GM12878 (cell line): Measurements from ENCODE around the gene PLVAP. TPM values are rescaled to one million over a fixed set of nuclear protein-coding genes. Genes with fewer than 3 reads are reported as not detected.
A peak's percentile ranks its signal among the peaks of the same experiment; 100 is the strongest.

Source experiments
- CBFB ChIP-seq: IDR thresholded peaks from 2 replicates; pipeline ENCODE4 v1.6.1; 2016; ENCODE audit warnings: antibody characterized with exemption, low read depth
- CEBPB ChIP-seq, 2 experiments: fragments of 150-350 bp in 1 of 2; IDR thresholded peaks; 2 replicates each; pipeline ENCODE4 v1.6.1; 2012 to 2014; ENCODE audit warnings: low read depth in 2 of 2, low read length in 2 of 2, borderline replicate concordance in 1 of 2, inconsistent platforms in 1 of 2
- CHD2 ChIP-seq: IDR thresholded peaks from 2 replicates; pipeline ENCODE4 v1.6.1; 2011; ENCODE audit warnings: low read depth, low read length, improper control_type of control experiment, borderline replicate concordance
- EGR1 ChIP-seq, 2 experiments: IDR thresholded peaks; 1 replicate in 1 of 2; 2 replicates in 1 of 2; pipeline ENCODE4 v1.6.1; 2011 to 2012; ENCODE audit warnings: low read depth in 2 of 2, low read length in 2 of 2, borderline replicate concordance in 1 of 2, mild to moderate bottlenecking in 1 of 2, moderate library complexity in 1 of 2
- GATAD2B ChIP-seq: fragments of 450-650 bp; conservative IDR thresholded peaks from 2 replicates; pipeline ENCODE4 v1.6.1; 2017; ENCODE audit warnings: low read depth, mild to moderate bottlenecking, moderate library complexity
- HDAC6 ChIP-seq: fragments of 200-600 bp; sonication (generic); IDR thresholded peaks from one replicate; pipeline ENCODE4 v1.8.0; 2017; ENCODE audit warnings: antibody characterized with exemption; ENCODE audit not compliant: unreplicated experiment
- IKZF1 ChIP-seq: fragments of 450-650 bp; conservative IDR thresholded peaks from 2 replicates; pipeline ENCODE4 v1.6.1; 2017; ENCODE audit warnings: antibody characterized with exemption, mild to moderate bottlenecking
- LARP7 ChIP-seq: fragments of 450-650 bp; IDR thresholded peaks from 2 replicates; pipeline ENCODE4 v1.6.1; 2017; ENCODE audit warnings: mild to moderate bottlenecking
- NFYA ChIP-seq: IDR thresholded peaks from 2 replicates; pipeline ENCODE4 v1.6.1; 2011; ENCODE audit warnings: low read depth, mild to moderate bottlenecking, low read length, improper control_type of control experiment, borderline replicate concordance
- NFYB ChIP-seq: IDR thresholded peaks from 2 replicates; pipeline ENCODE4 v1.6.1; 2011; ENCODE audit warnings: low read depth, mild to moderate bottlenecking, low read length, improper control_type of control experiment, moderate library complexity; ENCODE audit not compliant: insufficient read depth
- NR2C1 ChIP-seq: fragments of 450-650 bp; IDR thresholded peaks from 2 replicates; pipeline ENCODE4 v1.6.1; 2017; ENCODE audit warnings: antibody characterized with exemption, mild to moderate bottlenecking, moderate library complexity
- PAX5 ChIP-seq: IDR thresholded peaks from 2 replicates; pipeline ENCODE4 v1.6.1; 2011; ENCODE audit warnings: low read depth, low read length, borderline replicate concordance
- RAD51 ChIP-seq: fragments of 450-650 bp; IDR thresholded peaks from 2 replicates; pipeline ENCODE4 v1.6.1; 2016; ENCODE audit warnings: moderate library complexity, mild to moderate bottlenecking, inconsistent platforms
- RCOR1 ChIP-seq: conservative IDR thresholded peaks from 2 replicates; pipeline ENCODE4 v1.6.1; 2012; ENCODE audit warnings: low read depth, low read length, improper control_type of control experiment
- SMAD5 ChIP-seq: IDR thresholded peaks from 2 replicates; pipeline ENCODE4 v1.6.1; 2016; ENCODE audit warnings: antibody characterized with exemption, low read depth
- TCF12 ChIP-seq: IDR thresholded peaks from 2 replicates; pipeline ENCODE4 v1.6.1; 2011; ENCODE audit warnings: low read depth, mild to moderate bottlenecking, low read length
- ZNF687 ChIP-seq: fragments of 450-650 bp; IDR thresholded peaks from 2 replicates; pipeline ENCODE4 v1.6.1; 2017; ENCODE audit warnings: mild to moderate bottlenecking, moderate library complexity
- polyA plus RNA-seq, 11 experiments: library from polyadenylated mRNA; depleted of rRNA in 4 of 11; unstranded in 6 of 11; stranded (reverse) in 5 of 11; fragments of >200 nt; fragmentation: Nextera tagmentation in 4 of 11; fragmentation: Illumina TruSeq in 1 of 11; extraction: Ambion mirVana in 4 of 11; extraction: Trizol in 1 of 11; gene quantifications; 1 replicate in 1 of 11; 2 replicates in 10 of 11; pipeline versions ENCODE4 v1.2.1 to v1.2.3, GENCODE V29; 2011 to 2016; ENCODE audit warnings: inconsistent platforms in 2 of 11, missing spikeins in 2 of 11, low read depth in 1 of 11
- total RNA-seq, 4 experiments: library from RNA; depleted of rRNA in 3 of 4; stranded (reverse); fragments of >200 nt in 3 of 4; fragmentation: Illumina TruSeq in 1 of 4; extraction: Trizol in 1 of 4; gene quantifications; 2 replicates each; pipeline versions ENCODE4 v1.2.1 to v1.2.3, GENCODE V29; 2013 to 2021
- TF ChIP-seq, protein P1 (sequence below): fragments of 450-650 bp; IDR thresholded peaks from 2 replicates; pipeline ENCODE4 v1.6.1; 2017; ENCODE audit warnings: mild to moderate bottlenecking
- TF ChIP-seq, protein P2 (sequence below): fragments of 450-650 bp; IDR thresholded peaks from 2 replicates; pipeline ENCODE4 v1.6.1; 2014; ENCODE audit warnings: mild to moderate bottlenecking
- TF ChIP-seq, protein P3 (sequence below): IDR thresholded peaks from 2 replicates; pipeline ENCODE4 v1.6.1; 2012; ENCODE audit warnings: low read length, inconsistent platforms

PLVAP gene
- total and polyA plus RNA-seq, 10 of the 15 experiments (the other 5 are each of a cell fraction or from before 2014, with no cell fraction given) = 0.03 to 0.54 (median 0.06) TPM; not detected in 4

- TF ChIP-seq ZNF687 (no peak), NR2C1 (peak; percentile 71), LARP7 (0 out of 2 replicates have a peak, but pooled peaks have one; percentile 27), NFYB (peak; percentile 81), CBFB (peak; percentile 44; the same call in 1 of the 2 replicates), IKZF1 (peak; percentile 99), RAD51 (peak; percentile 50; the same call in 1 of the 2 replicates), TCF12 (no peak), SMAD5 (no peak), PAX5 (no peak), CEBPB (IDR thresholded peaks at IDR 0.05; ENCODE audit: borderline replicate concordance in 1 of 2, low read depth in 2 of 2, low read length in 2 of 2) (no peak), CHD2 (peak; percentile 81; the same call in 1 of the 2 replicates), HDAC6 (no peak), RCOR1 (no peak), NFYA (no peak), GATAD2B (peak; percentile 49; the same call in 1 of the 2 replicates), EGR1 (IDR thresholded peaks at IDR 0.05; ENCODE audit: borderline replicate concordance in 1 of 2, low read depth in 2 of 2, low read length in 2 of 2) (peak in 1 of 2 experiments; percentile 67; a peak in 1 of 3 replicates)
- TF ChIP-seq, protein P1, sequence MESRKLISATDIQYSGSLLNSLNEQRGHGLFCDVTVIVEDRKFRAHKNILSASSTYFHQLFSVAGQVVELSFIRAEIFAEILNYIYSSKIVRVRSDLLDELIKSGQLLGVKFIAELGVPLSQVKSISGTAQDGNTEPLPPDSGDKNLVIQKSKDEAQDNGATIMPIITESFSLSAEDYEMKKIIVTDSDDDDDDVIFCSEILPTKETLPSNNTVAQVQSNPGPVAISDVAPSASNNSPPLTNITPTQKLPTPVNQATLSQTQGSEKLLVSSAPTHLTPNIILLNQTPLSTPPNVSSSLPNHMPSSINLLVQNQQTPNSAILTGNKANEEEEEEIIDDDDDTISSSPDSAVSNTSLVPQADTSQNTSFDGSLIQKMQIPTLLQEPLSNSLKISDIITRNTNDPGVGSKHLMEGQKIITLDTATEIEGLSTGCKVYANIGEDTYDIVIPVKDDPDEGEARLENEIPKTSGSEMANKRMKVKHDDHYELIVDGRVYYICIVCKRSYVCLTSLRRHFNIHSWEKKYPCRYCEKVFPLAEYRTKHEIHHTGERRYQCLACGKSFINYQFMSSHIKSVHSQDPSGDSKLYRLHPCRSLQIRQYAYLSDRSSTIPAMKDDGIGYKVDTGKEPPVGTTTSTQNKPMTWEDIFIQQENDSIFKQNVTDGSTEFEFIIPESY = no peak
- TF ChIP-seq, protein P2, sequence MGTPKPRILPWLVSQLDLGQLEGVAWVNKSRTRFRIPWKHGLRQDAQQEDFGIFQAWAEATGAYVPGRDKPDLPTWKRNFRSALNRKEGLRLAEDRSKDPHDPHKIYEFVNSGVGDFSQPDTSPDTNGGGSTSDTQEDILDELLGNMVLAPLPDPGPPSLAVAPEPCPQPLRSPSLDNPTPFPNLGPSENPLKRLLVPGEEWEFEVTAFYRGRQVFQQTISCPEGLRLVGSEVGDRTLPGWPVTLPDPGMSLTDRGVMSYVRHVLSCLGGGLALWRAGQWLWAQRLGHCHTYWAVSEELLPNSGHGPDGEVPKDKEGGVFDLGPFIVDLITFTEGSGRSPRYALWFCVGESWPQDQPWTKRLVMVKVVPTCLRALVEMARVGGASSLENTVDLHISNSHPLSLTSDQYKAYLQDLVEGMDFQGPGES = peak; percentile 72; the same call in 1 of the 2 replicates
- TF ChIP-seq, protein P3, sequence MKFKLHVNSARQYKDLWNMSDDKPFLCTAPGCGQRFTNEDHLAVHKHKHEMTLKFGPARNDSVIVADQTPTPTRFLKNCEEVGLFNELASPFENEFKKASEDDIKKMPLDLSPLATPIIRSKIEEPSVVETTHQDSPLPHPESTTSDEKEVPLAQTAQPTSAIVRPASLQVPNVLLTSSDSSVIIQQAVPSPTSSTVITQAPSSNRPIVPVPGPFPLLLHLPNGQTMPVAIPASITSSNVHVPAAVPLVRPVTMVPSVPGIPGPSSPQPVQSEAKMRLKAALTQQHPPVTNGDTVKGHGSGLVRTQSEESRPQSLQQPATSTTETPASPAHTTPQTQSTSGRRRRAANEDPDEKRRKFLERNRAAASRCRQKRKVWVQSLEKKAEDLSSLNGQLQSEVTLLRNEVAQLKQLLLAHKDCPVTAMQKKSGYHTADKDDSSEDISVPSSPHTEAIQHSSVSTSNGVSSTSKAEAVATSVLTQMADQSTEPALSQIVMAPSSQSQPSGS = no peak
These were observed 42.7 kb upstream of the PLVAP start, which contains the start of gene MVB12A (continued) for GRCh38 chr19:17419621-17420474.
